Amygdala (tissue), 56 donors: Measurements from ENCODE around the gene BCL2L11.
A peak's percentile ranks its signal among the peaks of the same experiment; 100 is the strongest.

Experiments used
- DNase-seq, 56 donors: peaks; one replicate each; lab custom pipeline; 2025; lab: John Stamatoyannopoulos, UW

BCL2L11 gene

DNA sequence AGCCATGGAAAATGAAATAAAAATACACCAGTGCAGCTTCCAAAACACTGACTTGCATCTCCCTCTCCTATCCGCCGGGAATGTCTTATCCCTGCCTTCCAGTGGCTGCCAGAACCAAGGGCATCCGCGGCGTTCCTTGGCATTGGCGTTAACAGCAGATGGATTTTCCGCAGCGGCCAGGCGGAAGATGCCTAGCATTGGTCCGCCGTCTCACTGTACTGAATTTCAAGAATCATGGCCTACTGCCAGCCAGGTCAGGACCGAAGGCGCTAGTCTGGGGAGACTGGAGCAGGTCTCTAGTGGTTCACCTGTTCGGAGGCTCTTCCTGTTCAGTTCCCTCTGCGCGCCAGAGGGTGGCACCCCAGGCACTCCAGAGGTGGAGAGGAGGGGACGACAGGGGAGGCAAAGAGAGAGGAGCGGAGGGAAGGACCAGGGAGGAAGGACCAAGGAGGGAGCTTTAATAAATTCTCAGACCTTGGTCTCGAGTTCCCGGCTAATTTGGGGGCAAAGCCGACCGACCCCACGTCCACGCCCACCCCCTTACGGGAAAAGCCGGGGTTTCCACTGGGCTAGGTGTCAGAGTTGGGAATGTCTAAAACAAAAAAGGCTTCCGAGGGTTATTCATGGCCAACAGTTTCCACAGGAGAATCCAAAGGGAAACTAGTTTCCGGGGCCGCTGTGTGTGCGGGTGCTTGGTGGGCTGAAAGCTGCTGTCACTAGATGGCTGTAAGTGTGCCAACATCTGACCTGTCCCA, 3.7 kb upstream of the BCL2L11 start:
- peak in 40 of 56 donors; percentile 5 to 72 (median 40) for DNase-seq

DNA sequence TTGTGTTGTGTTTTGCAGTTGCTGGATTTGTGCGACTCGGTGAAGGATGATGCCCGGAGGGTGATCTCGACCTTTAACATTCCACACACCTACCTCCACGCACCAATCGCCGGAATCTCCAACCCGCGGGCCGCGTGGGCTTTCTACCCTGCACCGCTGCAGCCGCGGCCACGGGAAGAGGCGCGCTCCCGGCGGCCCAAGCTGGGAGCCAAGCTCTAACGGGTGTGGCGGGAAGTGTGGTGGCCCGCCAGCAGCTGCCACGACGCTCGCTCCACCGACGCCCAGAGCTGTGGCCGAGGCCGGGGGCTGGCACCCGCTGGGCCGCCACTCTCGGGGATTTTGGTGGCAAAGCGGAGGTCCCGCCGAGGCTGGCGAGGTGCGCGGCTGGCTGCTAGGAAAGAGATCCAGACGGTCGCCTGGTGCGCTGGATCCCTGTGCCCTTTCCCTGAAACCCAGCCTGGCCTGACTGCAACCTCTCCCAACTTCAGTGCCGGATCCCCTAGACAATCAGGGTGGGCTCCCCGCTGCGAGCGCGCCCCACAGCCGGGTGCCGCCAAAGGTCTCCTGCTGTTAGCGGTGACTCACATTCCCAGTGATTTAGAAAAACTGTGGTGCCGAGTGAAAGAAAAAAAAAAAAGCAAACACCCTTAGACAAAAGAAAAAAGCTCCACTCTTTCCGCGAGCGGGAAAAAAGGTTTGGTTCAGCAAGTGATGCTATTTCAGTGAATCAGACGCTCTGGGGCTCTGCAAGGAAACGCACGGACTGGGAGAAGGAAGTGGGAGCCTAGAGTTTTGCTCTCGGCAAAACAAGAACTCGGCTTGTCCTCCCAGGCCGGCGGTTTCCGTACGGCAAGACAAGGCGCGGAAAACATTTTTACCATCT, 2.9 kb upstream of the BCL2L11 start:
- DNase-seq: peak in 2 of 56 donors; percentile 5 to 18

- no peak for DNase-seq
These were observed 2.2 kb upstream of the BCL2L11 start for GRCh38 chr2:111118481-111118980.

- no peak for DNase-seq
These were observed 1.5 kb upstream of the BCL2L11 start for GRCh38 chr2:111118981-111119821.

DNA sequence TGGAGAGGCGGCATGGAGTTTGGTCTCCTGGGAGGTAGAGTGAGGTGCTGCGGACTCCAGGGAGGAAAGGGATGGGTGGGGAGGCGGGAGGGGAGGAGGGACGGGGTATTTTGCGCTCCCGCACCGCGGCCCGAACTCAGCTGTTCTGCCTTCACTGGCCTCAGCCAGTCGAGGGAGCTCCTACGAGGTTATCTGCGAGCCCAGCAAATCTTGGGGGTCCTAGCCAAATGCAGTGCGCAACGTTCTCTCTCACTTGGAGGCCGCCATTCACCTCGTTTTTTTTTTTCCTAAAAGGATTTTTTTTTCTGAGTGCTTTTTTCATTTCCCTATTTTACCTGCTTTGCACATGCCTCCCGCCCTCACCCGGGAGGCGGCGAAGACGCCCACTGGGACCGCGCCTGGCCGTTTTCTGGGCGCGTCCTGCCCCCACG, 877 bp upstream of the BCL2L11 start:
- DNase-seq: no peak

DNA sequence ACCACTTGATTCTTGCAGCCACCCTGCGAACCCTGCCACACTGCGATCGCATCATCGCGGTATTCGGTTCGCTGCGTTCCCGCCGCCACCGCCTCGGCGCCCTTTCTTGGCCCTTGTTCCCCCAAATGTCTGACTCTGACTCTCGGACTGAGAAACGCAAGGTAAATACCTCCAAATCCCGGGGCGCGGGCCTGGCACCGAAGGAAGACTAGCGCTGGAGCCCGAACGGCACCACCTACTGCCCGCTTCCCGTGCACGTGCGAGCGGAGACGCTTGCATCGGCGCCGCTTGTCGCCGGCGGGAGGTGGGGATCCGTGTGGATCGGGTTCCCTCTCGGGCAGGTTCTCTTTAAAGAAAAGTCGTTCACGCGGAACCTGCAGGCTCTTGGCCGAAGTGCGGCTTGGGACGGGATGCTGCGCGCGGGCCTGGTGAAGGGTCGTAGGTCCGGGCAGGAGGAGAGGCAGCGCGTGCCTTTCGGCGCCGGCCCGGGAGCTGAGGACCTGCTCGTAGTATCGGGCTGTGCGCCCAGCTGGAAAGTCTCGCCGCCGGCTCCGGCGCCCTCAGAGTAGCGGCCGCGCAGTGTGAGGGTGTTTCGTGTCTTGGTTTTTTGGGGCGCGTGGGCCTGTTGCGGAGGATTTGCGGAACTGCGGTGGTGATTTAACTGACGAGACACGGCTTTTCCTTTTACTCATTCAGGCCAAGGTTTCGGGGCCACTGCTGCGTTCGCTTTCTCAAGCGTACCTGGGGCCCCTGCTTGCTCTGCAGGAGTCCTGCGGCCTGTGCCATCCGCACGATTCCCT, 514 bp downstream of the BCL2L11 start:
- peak in 14 of 56 donors; percentile 19 to 66 (median 46) for DNase-seq

DNA sequence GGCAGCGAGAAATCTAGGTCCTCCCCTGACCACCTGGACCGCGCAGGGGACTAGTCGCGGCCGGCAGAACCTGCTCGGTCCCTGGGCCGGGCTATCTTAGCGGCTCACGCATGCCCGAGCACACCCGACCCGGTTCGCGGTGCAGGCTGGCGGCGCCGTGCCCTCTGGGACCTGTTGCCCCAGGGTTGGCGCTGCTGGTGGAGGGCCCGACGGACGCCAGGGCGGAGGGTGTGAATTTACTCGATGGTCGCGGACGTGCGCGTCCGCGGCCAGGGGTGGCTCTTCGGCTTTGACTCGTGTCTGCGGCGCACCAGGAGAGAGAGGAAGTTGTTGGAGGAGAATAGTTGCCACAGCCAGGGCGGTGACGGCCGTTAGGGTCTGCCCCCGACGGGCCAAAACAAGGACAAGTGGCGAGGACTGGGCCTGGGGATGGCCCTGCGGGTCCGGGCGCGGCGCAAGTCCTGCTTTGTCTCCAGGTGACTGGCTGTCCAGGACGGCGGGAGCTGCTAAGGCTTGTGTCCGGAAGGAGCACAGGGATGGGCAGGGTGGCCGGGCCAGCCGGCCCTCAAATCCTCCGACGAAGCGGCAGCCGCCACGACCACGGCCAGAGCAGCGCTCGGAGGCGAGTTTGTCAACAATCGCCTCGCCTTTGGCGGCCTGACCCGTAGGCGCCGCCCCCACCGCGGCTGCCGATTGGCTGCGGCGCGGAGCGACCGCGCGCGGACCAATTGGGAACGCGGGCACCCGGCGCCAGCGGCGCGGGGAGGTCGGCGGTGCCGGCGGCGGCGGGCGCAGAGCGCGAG, 1.3 kb downstream of the BCL2L11 start:
- peak in 54 of 56 donors; percentile 24 to 89 (median 74) for DNase-seq

DNA sequence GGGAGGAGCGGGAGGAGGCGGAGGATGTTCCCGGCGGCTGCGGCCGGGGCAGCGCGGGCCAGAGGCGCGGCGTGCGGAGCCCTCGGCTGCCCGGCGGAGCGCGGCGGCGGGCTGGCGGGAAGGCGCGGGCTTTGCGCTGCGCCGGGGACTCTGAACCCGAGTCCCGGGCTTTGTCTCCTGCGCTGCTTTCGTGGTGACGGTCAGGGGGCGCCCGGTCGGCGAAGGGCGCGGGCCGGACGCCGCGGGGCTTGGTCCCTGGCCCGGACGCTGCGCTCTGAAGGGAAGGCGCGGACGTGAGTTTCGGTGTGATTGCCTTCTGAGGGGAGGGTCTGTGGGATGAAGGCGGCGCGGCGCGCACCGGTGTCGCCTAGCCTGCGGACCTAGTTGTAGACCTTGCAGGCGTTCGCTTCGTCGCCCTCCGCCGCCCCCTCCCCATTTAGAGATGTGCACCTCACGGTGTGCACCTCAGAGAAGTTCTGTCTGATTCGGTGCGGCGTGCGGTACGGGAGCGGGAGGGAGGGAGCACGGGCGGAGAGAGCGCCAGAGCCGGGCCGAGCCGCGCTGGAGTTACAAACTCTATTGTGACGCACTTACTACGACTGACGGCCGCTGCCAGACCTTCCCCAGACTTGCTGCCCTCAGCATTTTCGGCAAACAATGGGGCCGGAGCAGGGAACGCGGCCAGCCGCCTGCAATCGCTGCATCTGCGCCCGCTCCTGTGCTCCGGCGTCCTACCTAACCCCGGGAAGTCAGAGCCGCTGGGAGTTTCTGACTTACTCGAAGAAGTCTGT, 2.1 kb downstream of the BCL2L11 start:
- peak in 51 of 56 donors; percentile 10 to 80 (median 54) for DNase-seq

GRCh38 chr2:111123751-111124150, 3.0 kb downstream of the BCL2L11 start:
- no peak for DNase-seq

DNA sequence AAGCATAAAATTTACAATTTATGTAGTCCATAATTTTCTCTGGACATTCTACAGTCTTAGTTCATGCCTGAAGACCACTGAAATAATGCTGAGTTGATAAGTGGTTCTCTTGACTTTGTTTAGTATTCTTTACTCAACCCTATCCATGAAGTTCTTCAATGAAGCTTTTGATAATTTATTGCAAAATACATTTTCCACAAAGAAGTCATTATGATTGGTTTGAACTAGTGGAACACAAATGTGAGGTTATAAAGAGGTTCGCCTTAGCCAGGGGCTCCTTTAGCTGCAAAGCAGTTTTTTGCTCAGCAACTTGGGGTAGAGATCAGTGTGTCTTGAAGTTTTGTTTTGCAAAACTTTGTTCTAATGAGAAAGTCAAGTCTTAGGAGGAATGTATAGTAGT, 5.9 kb downstream of the BCL2L11 start:
- no peak for DNase-seq

GRCh38 chr2:111127351-111127750, 6.6 kb downstream of the BCL2L11 start:
- no peak for DNase-seq

DNA sequence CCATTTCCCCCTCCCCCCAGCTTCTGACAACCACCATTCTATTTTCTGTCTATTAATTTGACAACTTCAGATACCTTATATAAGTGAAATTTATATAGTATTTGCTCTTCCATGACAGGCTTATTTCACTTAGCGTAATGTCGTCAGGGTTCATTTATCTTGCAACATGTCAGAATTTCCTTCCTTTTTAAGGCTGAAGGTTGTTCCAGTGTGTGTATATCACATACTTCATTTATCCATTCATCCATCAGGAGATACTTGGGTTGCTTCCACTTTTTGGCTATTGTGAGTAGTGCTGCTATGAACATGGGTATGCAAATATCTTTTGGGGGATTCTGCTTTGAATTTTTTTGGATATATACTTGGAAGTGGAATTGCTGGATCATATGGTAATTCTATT, 7.4 kb downstream of the BCL2L11 start:
- DNase-seq: no peak

DNA sequence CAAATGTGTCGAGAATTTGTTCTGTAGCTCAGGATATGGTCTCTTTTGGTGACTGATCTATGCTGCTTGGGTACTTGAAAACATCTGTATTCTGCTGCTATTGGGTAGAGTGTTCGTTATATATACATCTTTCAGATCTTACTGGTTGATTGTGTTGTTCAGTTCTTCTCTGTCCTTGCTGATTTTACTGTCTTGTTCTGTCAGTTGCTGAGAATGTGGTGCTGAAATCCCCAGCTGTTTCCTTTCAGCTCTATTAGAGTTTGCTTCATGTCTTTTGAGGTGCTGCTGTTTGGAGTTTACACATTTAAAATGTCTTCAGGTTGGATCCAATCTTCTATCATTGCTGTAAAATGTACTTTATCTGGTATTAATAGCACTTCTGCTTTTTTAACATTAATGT, 12.9 kb downstream of the BCL2L11 start:
- no peak for DNase-seq

DNA sequence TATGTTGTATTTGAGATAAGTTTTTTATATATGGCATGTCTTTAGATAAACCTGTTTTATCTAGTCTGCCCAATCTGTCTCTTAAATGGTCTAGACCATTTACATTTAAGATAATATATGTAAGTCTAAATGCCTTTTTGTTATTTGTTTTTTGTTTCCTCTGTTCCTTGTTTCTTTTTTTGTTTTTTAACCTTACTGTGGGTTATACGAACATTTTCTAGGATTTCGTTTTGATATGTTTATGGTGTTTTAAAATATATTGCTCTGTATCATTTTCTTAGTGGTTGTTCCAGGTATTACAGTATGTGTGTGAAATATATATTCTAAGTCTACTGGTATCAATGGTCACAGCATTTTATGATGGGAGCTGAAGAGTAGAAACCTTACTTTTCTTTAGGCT, 13.3 kb downstream of the BCL2L11 start:
- DNase-seq: no peak

DNA sequence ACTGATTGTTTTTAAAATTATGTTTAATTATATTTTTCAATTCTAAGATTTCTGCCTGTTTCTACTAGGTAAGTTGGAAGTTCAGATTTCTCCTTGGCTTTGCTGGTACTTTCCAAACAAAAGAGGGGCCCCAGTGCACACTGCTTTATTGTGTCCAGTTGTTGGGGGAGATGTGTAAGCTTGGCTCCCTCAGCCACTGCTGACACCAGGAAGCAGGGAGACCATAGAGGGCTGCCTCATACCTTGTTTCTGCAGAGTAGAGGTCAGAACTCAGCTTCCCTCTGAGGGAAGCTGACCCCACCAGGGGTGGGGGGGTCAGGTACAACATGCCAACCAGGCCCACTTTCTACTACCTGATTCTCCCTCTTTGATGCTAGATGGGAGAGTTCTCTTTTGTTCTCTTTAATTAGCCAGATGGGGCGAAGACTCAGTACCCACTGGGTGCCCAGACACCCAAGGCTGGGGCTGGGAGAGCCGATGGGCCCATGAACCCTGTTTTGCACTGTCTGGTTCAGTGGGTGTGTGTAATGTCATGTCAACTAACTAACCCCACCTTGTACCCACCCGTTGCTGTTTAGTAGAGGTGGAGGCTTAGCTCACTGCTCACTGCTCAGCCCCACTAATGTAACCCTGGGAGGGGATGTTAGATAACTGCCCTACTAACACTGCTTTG, 14.7 kb downstream of the BCL2L11 start:
- DNase-seq: no peak

DNA sequence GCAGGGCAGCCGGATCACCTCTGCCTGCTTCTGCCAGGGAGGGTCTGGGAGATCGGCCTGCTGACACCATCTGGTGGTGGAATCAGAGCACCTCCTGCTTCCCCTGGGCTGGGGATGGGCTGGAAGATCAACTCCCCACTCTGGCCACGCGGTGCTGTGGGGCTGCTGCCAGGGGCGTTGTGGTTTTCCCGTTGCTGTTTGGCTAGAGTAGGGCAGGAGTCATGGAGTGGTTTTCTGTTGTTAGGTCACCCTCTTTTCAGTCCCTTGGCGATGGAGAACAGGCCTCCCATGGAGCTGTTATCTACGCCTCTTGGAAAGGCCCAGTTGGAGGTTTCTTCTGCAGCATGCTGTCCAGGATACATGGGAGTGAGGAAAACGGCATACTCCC, 15.2 kb downstream of the BCL2L11 start:
- no peak for DNase-seq

- no peak for DNase-seq
These were observed 18.1 kb downstream of the BCL2L11 start for GRCh38 chr2:111138839-111139238.
